Activated B cell treated with CpG ODN at 0.5 μM for 24 hours (primary cell): Measurements from ENCODE around the gene GEMIN5. TPM values are rescaled to one million over a fixed set of nuclear protein-coding genes. Genes with fewer than 3 reads are reported as not detected.
A peak's percentile ranks its signal among the peaks of the same experiment; 100 is the strongest.
"Not testable (repeated sequence)": the region's sequence is repeated elsewhere in the genome, so short reads cannot be mapped to it uniquely, and the experiment has no call there.

Experiments
- ATAC-seq: fragments of 200-7000 bp; cut with Tn5 transposase; one replicate; pipeline ENCODE4 v1.10.0; 2021; ENCODE audit warnings: low read depth, mild to moderate bottlenecking, moderate library complexity
- CTCF ChIA-PET: fragments of 350-600 bp; sonication (Branson Sonifier 250); formaldehyde crosslinking; loops from one replicate; lab custom pipeline; 2021; ENCODE audit warnings: antibody characterized with exemption; lab: Charles Lee
- POLR2A ChIA-PET: fragments of 350-600 bp; sonication (Branson Sonifier 250); formaldehyde crosslinking; loops from one replicate; lab custom pipeline; 2021; ENCODE audit warnings: antibody characterized with exemption; lab: Charles Lee
- DNase-seq: peaks from one replicate; pipeline ENCODE4 v3.0.0; 2022
- H3K27ac Mint-ChIP-seq: one replicate; pipeline ENCODE4 v1.8.0; 2020; ENCODE audit warnings: mixed read lengths
- H3K27me3 Mint-ChIP-seq: one replicate; pipeline ENCODE4 v1.8.0; 2021; ENCODE audit warnings: mixed read lengths
- H3K36me3 Mint-ChIP-seq: one replicate; pipeline ENCODE4 v1.8.0; 2021; ENCODE audit warnings: low read depth, mixed read lengths
- H3K4me1 Mint-ChIP-seq: one replicate; pipeline ENCODE4 v1.8.0; 2021; ENCODE audit warnings: mixed read lengths
- H3K4me3 Mint-ChIP-seq: one replicate; pipeline ENCODE4 v1.8.0; 2020; ENCODE audit warnings: mild to moderate bottlenecking, mixed read lengths
- H3K9me3 Mint-ChIP-seq: one replicate; pipeline ENCODE4 v1.8.0; 2020; ENCODE audit warnings: mixed read lengths
- intact Hi-C: fragments of 100-400 bp; cut with micrococcal nuclease; formaldehyde crosslinking; loops from one replicate; pipeline ENCODE4 v1.15.1; 2024
- total RNA-seq: library from RNA; stranded (reverse); gene quantifications from 2 replicates; pipeline ENCODE4 v1.2.3, GENCODE V29; 2022
- TF ChIP-seq, protein P1 (sequence below): fragments of 200-600 bp; IDR thresholded peaks from one replicate; pipeline ENCODE4 v1.8.0; 2022; ENCODE audit warnings: antibody characterized with exemption, mild to moderate bottlenecking

The GEMIN5 gene, protein sequence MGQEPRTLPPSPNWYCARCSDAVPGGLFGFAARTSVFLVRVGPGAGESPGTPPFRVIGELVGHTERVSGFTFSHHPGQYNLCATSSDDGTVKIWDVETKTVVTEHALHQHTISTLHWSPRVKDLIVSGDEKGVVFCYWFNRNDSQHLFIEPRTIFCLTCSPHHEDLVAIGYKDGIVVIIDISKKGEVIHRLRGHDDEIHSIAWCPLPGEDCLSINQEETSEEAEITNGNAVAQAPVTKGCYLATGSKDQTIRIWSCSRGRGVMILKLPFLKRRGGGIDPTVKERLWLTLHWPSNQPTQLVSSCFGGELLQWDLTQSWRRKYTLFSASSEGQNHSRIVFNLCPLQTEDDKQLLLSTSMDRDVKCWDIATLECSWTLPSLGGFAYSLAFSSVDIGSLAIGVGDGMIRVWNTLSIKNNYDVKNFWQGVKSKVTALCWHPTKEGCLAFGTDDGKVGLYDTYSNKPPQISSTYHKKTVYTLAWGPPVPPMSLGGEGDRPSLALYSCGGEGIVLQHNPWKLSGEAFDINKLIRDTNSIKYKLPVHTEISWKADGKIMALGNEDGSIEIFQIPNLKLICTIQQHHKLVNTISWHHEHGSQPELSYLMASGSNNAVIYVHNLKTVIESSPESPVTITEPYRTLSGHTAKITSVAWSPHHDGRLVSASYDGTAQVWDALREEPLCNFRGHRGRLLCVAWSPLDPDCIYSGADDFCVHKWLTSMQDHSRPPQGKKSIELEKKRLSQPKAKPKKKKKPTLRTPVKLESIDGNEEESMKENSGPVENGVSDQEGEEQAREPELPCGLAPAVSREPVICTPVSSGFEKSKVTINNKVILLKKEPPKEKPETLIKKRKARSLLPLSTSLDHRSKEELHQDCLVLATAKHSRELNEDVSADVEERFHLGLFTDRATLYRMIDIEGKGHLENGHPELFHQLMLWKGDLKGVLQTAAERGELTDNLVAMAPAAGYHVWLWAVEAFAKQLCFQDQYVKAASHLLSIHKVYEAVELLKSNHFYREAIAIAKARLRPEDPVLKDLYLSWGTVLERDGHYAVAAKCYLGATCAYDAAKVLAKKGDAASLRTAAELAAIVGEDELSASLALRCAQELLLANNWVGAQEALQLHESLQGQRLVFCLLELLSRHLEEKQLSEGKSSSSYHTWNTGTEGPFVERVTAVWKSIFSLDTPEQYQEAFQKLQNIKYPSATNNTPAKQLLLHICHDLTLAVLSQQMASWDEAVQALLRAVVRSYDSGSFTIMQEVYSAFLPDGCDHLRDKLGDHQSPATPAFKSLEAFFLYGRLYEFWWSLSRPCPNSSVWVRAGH (N-terminal part only)
- 21.2 and 23.2 TPM in 2 replicates for total RNA-seq

DNA sequence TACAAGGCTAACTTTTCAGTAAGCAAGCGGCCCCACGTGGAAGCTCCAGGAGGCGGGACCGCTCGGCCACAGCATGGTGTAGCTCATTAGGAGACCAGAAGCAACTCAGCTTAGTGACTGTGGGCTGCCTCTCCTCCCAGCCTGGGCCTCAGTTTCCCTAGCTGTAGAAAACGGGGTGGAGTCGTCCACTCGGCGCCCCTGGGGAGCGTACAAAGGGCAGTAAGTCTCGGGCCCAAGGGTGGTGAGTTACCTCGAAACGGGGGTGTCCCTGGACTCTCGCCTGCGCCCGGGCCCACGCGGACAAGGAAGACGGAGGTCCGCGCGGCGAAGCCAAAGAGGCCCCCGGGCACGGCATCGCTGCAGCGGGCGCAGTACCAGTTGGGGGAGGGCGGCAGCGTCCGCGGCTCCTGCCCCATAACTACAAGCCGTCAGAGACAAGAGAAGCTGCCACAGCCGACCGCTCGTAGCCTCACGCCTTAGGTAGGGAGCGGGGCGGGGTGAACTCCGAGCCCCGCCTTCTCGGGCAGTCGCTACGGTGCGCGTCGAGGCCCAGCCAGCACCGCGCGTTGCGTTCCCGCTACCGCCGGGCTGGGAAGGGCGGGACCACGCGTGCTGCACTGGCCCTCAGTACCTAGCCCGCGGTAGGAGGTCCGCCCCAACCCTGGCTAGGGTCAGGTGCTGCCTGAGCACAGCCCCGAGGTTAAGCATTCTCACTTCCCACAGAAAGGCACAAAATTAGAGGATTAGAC, at the start of gene GEMIN5:
Gene GEMIN5 (minus strand): TSS at position 494 of the 749 bp plus-strand sequence. CDS start 78 bp downstream, at position 416.
- POLR2A ChIA-PET: interaction anchor here (0.6 to 3.0 kb wide), 4 partner anchors 21 to 255 kb away, joined by 3 to 18 read pairs (median 3); partner anchors contain the start of gene CNOT8
- TF ChIP-seq, protein P1, sequence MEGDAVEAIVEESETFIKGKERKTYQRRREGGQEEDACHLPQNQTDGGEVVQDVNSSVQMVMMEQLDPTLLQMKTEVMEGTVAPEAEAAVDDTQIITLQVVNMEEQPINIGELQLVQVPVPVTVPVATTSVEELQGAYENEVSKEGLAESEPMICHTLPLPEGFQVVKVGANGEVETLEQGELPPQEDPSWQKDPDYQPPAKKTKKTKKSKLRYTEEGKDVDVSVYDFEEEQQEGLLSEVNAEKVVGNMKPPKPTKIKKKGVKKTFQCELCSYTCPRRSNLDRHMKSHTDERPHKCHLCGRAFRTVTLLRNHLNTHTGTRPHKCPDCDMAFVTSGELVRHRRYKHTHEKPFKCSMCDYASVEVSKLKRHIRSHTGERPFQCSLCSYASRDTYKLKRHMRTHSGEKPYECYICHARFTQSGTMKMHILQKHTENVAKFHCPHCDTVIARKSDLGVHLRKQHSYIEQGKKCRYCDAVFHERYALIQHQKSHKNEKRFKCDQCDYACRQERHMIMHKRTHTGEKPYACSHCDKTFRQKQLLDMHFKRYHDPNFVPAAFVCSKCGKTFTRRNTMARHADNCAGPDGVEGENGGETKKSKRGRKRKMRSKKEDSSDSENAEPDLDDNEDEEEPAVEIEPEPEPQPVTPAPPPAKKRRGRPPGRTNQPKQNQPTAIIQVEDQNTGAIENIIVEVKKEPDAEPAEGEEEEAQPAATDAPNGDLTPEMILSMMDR: no peak
- H3K4me3 Mint-ChIP-seq: peak within 1 kb of the TSS; percentile 90
- peaks cover 27% of the 10 kb centered on the region for H3K36me3 Mint-ChIP-seq
- H3K27ac Mint-ChIP-seq: peak within 1 kb of the TSS; percentile 72
- peaks cover 53% of the 10 kb centered on the region for H3K4me1 Mint-ChIP-seq
- peak; percentile 93 for ATAC-seq
- DNase-seq: peak; percentile 76
- no peaks in the 10 kb centered on the region for H3K27me3 Mint-ChIP-seq
- H3K9me3 Mint-ChIP-seq: no peaks in the 10 kb centered on the region
- intact Hi-C loops: loop anchor here (5.0 kb wide), 1 partner anchor 746 kb away; the partner anchor contains the start of gene GALNT10
- CTCF ChIA-PET: no interaction called here

DNA sequence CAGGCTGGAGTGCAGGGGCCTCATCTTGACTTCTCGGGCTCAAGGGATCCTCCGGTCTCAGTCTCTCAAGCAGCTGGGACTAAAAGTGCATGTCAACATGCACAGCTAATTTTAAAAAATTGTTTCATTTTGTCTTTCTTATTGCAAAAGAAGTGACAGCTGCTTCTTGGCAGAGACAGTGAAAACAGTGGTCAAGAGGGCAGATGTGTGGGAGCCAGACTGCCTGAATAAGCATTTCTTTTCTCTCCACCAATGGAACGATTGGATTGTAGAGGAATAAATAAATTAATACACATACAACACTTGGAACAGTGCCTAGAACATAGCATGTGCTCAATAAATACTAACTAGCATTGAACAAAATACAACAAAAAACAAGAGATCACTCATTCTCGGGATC, 48.1 kb upstream of the GEMIN5 start:
- Mint-ChIP-seq H3K4me3 (no peak overlapping the region), H3K27me3 (peaks cover 3% of the 10 kb centered on the region), H3K9me3 (no peaks in the 10 kb centered on the region), H3K4me1 (no peaks in the 10 kb centered on the region), H3K36me3 (no peaks in the 10 kb centered on the region), H3K27ac (no peak overlapping the region)
- TF ChIP-seq, protein P1: no peak
- intact Hi-C loops: no loop called here
- ChIA-PET CTCF (no interaction called here), POLR2A (no interaction called here)
- ATAC-seq (no peak), DNase-seq (no peak)

DNA sequence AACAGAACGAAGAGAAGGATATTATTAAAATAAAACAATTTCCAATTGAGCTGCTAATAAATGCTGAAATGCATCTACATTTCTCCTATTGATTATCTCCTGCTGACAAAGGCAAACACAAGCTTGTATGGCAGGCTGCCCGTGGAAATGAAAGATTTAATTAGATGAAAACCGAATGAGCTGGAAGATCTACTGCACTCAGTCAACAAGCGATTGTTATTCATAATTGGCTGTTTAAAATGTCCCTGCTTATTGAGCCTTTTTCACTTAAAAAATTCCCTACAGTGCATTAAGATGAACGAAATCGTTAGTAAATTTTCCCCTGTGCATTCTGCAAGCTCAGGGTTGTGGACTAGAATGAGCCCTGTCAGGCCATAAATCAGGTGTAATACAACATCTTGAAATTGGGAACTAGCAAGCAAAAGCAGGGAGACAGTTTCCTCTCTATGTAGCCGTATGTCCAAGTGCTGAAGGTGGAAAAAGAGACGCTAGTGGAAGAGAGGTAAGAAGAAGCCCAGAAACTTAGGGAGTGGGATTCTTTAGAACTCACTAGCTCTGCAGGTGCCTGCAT, 47.0 kb upstream of the GEMIN5 start:
- Mint-ChIP-seq H3K9me3 (no peaks in the 10 kb centered on the region), H3K4me3 (no peak overlapping the region), H3K36me3 (no peaks in the 10 kb centered on the region), H3K4me1 (no peaks in the 10 kb centered on the region), H3K27ac (no peak overlapping the region), H3K27me3 (peaks cover 3% of the 10 kb centered on the region)
- TF ChIP-seq, protein P1: no peak
- no peak for DNase-seq
- ChIA-PET CTCF (no interaction called here), POLR2A (no interaction called here)
- no peak for ATAC-seq
- intact Hi-C loops: no loop called here

DNA sequence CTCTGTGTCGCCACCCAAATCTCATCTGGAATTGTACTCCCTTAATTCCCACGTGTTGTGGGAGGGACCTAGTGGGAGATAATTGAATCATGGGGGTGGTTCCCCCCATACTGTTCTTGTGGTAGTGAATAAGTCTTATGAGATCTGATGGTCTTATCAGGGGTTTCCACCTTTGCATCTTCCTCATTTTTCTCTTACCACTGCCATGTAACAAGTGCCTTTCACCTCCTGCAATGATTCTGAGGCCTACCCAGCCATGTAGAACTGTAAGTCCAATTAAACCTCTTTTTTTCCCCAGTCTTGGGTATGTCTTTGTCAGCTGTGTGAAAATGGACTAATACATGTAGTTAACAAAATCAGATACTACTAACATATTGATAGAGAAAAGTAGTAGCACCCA, 40.3 kb upstream of the GEMIN5 start:
- CTCF ChIA-PET, DNase-seq, intact Hi-C loops, H3K4me1 Mint-ChIP-seq, H3K27me3 Mint-ChIP-seq, H3K36me3 Mint-ChIP-seq, H3K4me3 Mint-ChIP-seq, POLR2A ChIA-PET, H3K27ac Mint-ChIP-seq, ATAC-seq, H3K9me3 Mint-ChIP-seq: not testable (repeated sequence)
